Measurements from ENCODE around the gene ATP5F1A.
"Not testable (repeated sequence)": the region's sequence is repeated elsewhere in the genome, so short reads cannot be mapped to it uniquely, and the experiment has no call there.

ATP5F1A gene

GRCh38 chr18:46096651-46097300 lies 1.3 kb downstream of the ATP5F1A start:
- no peak for DNase-seq (ENCODE audit: extremely low read depth, low read depth)
- TF ChIP-seq CTCF (IDR thresholded peaks at IDR 0.05; ENCODE audit: low read depth, low read length): no peak

- DNase-seq (ENCODE audit: extremely low read depth, low read depth): no peak
- TF ChIP-seq CTCF (IDR thresholded peaks at IDR 0.05; ENCODE audit: low read depth, low read length): no peak
Measured at GRCh38 chr18:46095532-46095931, 2.6 kb downstream of the ATP5F1A start.

- not testable (repeated sequence) for DNase-seq (ENCODE audit: extremely low read depth, low read depth)
Measured at GRCh38 chr18:46088501-46088900, 9.6 kb downstream of the ATP5F1A start.

GRCh38 chr18:46084431-46084830 lies 13.7 kb downstream of the ATP5F1A start:
- no peak for TF ChIP-seq CTCF (IDR thresholded peaks at IDR 0.05; ENCODE audit: low read depth, low read length)
- no peak for DNase-seq (ENCODE audit: extremely low read depth, low read depth)

GRCh38 chr18:46080156-46080555 lies 17.9 kb downstream of the ATP5F1A start:
- no peak for TF ChIP-seq CTCF (IDR thresholded peaks at IDR 0.05; ENCODE audit: low read depth, low read length)
- no peak for DNase-seq (ENCODE audit: extremely low read depth, low read depth)

- TF ChIP-seq CTCF (IDR thresholded peaks at IDR 0.05; ENCODE audit: low read depth, low read length): no peak
- DNase-seq (ENCODE audit: extremely low read depth, low read depth): no peak
Measured at GRCh38 chr18:46079336-46079735, 18.8 kb downstream of the ATP5F1A start.

- DNase-seq (ENCODE audit: extremely low read depth, low read depth): peak; percentile 15
- TF ChIP-seq CTCF (IDR thresholded peaks at IDR 0.05; ENCODE audit: low read depth, low read length): peak; percentile 57
Measured at GRCh38 chr18:46073474-46074331, 24.4 kb downstream of the ATP5F1A start.

All from AG09319 (cell line).